Activated B cell treated with CpG ODN at 0.5 μM for 24 hours (primary cell): ENCODE measurements around the gene PASK. TPM values are rescaled to one million over a fixed set of nuclear protein-coding genes. Genes with fewer than 3 reads are reported as not detected.

Source experiments
- ATAC-seq: fragments of 200-7000 bp; cut with Tn5 transposase; one replicate; pipeline ENCODE4 v1.10.0; 2021; ENCODE audit warnings: low read depth, mild to moderate bottlenecking, moderate library complexity
- CTCF ChIA-PET: fragments of 350-600 bp; sonication (Branson Sonifier 250); formaldehyde crosslinking; loops from one replicate; lab custom pipeline; 2021; ENCODE audit warnings: antibody characterized with exemption; lab: Charles Lee
- POLR2A ChIA-PET: fragments of 350-600 bp; sonication (Branson Sonifier 250); formaldehyde crosslinking; loops from one replicate; lab custom pipeline; 2021; ENCODE audit warnings: antibody characterized with exemption; lab: Charles Lee
- DNase-seq: peaks from one replicate; pipeline ENCODE4 v3.0.0; 2022
- H3K27ac Mint-ChIP-seq: one replicate; pipeline ENCODE4 v1.8.0; 2020; ENCODE audit warnings: mixed read lengths
- H3K27me3 Mint-ChIP-seq: one replicate; pipeline ENCODE4 v1.8.0; 2021; ENCODE audit warnings: mixed read lengths
- H3K36me3 Mint-ChIP-seq: one replicate; pipeline ENCODE4 v1.8.0; 2021; ENCODE audit warnings: low read depth, mixed read lengths
- H3K4me1 Mint-ChIP-seq: one replicate; pipeline ENCODE4 v1.8.0; 2021; ENCODE audit warnings: mixed read lengths
- H3K4me3 Mint-ChIP-seq: one replicate; pipeline ENCODE4 v1.8.0; 2020; ENCODE audit warnings: mild to moderate bottlenecking, mixed read lengths
- H3K9me3 Mint-ChIP-seq: one replicate; pipeline ENCODE4 v1.8.0; 2020; ENCODE audit warnings: mixed read lengths
- intact Hi-C: fragments of 100-400 bp; cut with micrococcal nuclease; formaldehyde crosslinking; loops from one replicate; pipeline ENCODE4 v1.15.1; 2024
- total RNA-seq: library from RNA; stranded (reverse); gene quantifications from 2 replicates; pipeline ENCODE4 v1.2.3, GENCODE V29; 2022
- TF ChIP-seq, protein P1 (sequence below): fragments of 200-600 bp; IDR thresholded peaks from one replicate; pipeline ENCODE4 v1.8.0; 2022; ENCODE audit warnings: antibody characterized with exemption, mild to moderate bottlenecking

Gene PASK
- total RNA-seq, 1 donor from 2014 or later = 150 TPM

DNA sequence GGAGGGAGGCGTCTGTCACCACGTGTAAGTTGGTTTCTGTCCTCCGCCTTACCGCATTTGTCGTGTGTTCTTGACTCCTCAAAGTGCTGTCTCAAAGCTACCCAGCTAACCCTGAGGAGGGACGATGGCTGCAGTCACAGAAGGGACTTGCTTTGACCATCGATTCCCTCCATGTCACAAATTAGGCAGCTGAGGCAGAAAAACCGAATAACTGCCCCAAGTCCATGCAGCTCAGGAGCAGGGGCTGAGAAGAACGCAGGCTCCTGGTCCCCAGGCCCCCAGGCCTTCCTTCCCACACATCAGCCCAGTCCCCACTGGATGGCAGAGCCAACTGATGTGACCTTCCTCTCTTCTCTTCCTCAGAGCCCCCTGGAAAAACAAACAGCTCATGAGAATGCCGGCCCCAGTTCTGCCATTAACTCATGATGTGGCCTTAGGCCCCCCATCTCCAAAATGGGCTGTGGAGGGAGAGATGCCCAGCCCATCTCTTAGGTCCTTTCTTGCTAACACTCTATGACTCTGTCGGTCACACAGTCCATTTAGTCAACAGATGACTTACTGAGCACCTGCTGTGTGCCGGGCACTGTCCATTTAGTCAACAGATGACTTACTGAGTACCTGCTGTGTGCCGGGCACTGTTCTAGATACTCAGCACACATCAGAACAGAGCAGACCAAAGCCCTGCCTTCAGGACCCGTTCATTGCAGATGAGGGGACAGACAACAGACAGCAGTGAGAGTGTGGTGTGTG is 66.8 kb downstream of the PASK start:
- DNase-seq (no peak), ATAC-seq (no peak)
- Mint-ChIP-seq H3K27ac (peak overlapping the region; percentile 36), H3K4me3 (no peak overlapping the region), H3K9me3 (peaks cover 8% of the 10 kb centered on the region), H3K27me3 (no peaks in the 10 kb centered on the region), H3K4me1 (peaks cover 12% of the 10 kb centered on the region), H3K36me3 (peaks cover 31% of the 10 kb centered on the region)
- ChIA-PET POLR2A (interaction anchor here (1.7 kb wide), 1 partner anchor 67 kb away, joined by 4 read pairs; the partner anchor contains the start of genes PASK and PPP1R7), CTCF (no interaction called here)
- intact Hi-C loops = no loop called here
- TF ChIP-seq, protein P1, sequence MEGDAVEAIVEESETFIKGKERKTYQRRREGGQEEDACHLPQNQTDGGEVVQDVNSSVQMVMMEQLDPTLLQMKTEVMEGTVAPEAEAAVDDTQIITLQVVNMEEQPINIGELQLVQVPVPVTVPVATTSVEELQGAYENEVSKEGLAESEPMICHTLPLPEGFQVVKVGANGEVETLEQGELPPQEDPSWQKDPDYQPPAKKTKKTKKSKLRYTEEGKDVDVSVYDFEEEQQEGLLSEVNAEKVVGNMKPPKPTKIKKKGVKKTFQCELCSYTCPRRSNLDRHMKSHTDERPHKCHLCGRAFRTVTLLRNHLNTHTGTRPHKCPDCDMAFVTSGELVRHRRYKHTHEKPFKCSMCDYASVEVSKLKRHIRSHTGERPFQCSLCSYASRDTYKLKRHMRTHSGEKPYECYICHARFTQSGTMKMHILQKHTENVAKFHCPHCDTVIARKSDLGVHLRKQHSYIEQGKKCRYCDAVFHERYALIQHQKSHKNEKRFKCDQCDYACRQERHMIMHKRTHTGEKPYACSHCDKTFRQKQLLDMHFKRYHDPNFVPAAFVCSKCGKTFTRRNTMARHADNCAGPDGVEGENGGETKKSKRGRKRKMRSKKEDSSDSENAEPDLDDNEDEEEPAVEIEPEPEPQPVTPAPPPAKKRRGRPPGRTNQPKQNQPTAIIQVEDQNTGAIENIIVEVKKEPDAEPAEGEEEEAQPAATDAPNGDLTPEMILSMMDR = no peak

DNA sequence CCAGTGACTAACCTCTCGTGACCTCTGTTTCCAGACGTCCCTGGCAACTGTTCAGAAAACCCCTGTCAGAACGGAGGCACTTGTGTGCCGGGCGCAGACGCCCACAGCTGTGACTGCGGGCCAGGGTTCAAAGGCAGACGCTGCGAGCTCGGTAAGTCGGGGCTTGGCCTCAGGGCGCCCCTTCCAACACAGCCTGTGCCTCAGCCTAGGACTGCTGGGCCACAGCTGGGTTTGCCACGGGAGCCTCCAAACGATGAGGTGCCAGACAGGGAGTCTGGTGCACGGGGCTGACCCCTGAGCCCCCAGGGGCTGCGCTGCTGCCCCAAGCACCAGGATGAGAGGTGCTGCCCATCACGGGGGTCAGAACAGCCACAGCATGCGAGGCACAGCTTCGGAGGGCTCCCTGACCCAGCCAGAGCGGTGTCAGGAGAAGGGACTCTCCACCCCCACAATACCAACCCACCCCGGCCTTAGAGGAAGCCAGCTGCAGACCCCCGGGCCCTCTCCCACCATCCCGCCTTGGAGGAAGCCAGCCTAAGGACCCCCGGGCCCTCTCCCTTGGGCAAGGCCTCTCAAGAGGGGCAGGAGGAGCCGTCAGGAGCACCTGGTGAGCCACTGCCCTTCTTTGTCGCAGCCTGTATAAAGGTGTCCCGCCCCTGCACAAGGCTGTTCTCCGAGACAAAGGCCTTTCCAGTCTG is 67.5 kb downstream of the PASK start:
- intact Hi-C loops = no loop called here
- peaks cover 8% of the 10 kb centered on the region for H3K9me3 Mint-ChIP-seq
- no peak for DNase-seq
- TF ChIP-seq, protein P1 = no peak
- H3K4me3 Mint-ChIP-seq = no peak overlapping the region
- ChIA-PET POLR2A (no interaction called here), CTCF (no interaction called here)
- peaks cover 12% of the 10 kb centered on the region for H3K4me1 Mint-ChIP-seq
- no peaks in the 10 kb centered on the region for H3K27me3 Mint-ChIP-seq
- no peak overlapping the region for H3K27ac Mint-ChIP-seq
- H3K36me3 Mint-ChIP-seq = peaks cover 24% of the 10 kb centered on the region
- no peak for ATAC-seq

DNA sequence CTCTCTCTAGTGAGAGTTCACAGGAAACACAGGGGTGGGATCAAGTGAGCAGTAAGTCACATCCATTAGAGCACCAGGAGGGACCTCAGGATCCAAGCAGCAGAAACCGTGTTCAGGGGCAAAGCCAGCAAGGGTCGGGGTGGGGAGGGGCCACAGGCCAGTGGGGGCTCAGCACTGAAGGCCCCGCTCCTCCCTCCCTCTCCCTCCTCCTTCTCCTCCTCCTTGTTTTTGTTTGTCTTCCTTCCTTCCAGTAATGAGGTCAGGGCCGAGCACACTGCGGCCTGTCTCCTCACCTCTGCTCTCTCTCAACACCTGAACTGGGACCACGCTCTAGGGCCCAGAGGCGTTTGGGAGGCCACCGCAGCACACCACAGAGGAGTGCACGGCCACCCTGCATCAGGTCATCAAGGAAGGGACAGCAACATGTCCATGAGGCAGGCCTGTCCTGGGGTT is 68.1 kb downstream of the PASK start:
- POLR2A ChIA-PET = interaction anchor here (1.1 kb wide), 1 partner anchor 69 kb away, joined by 3 read pairs; no protein-coding TSS in a partner anchor

DNA sequence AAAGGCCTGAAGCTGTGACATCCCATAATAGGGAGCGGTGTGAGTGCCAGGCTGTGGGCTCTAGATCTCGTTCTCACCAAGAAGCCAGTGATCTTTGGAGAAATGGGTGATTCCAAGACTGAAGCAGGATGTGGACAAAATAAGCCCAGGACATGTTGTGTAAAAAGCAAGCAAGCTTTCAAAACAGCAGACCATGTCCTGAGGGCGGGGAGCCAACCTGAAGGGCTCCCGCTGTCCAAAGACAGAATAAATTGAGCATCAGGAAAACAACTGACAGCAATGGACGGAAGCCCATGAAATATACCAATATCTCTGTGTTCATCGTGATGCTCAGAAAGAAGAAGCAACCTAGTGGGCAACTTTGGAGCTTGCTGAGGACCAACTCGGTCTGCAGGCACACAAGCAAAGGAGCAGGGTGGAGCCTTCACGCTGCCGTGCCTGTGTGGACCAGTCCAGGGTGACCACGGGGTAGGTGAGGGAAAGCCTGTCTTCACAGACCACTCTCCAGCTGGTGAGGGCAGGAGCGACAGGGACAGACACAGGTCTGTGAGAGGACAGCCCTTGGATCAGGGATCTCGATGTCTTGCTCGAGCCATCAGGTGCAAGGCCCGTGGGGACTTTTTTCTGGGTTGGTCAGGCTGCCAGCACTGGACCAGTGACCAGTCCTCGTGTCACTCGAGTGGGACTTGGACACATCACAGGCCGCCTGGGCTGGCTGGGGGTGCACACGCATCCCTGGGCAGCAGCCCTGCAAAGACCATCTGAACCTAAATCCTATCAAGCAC is 68.7 kb downstream of the PASK start:
- peaks cover 7% of the 10 kb centered on the region for H3K4me1 Mint-ChIP-seq
- no peak overlapping the region for H3K4me3 Mint-ChIP-seq
- intact Hi-C loops = no loop called here
- no peaks in the 10 kb centered on the region for H3K27me3 Mint-ChIP-seq
- DNase-seq = no peak
- CTCF ChIA-PET = interaction anchor here (0.7 kb wide), 1 partner anchor 152 kb away, joined by 3 read pairs; no protein-coding TSS in a partner anchor
- TF ChIP-seq, protein P1 = no peak
- H3K36me3 Mint-ChIP-seq = peaks cover 17% of the 10 kb centered on the region
- POLR2A ChIA-PET = interaction anchor here (1.1 kb wide), 1 partner anchor 70 kb away, joined by 3 read pairs; no protein-coding TSS in a partner anchor
- ATAC-seq = no peak
- H3K9me3 Mint-ChIP-seq = peaks cover 8% of the 10 kb centered on the region
- H3K27ac Mint-ChIP-seq = no peak overlapping the region

More for the DNA sequence above, 68.1 kb downstream of the PASK start:
- H3K4me1 Mint-ChIP-seq = peaks cover 9% of the 10 kb centered on the region
- ATAC-seq (no peak), DNase-seq (no peak)
- H3K27ac Mint-ChIP-seq = no peak overlapping the region
- no peaks in the 10 kb centered on the region for H3K27me3 Mint-ChIP-seq
- CTCF ChIA-PET = no interaction called here
- intact Hi-C loops = no loop called here
- TF ChIP-seq, protein P1 = no peak
- H3K36me3 Mint-ChIP-seq = peaks cover 18% of the 10 kb centered on the region
- H3K9me3 Mint-ChIP-seq = peaks cover 8% of the 10 kb centered on the region
- H3K4me3 Mint-ChIP-seq = no peak overlapping the region
